NCI-H524 treated with DMSO at 0.1 percent for 48 hours (cell line): Measurements from ENCODE around the gene ACBD4.
A peak's percentile ranks its signal among the peaks of the same experiment; 100 is the strongest.
"Not testable (repeated sequence)": the region's sequence is repeated elsewhere in the genome, so short reads cannot be mapped to it uniquely, and the experiment has no call there.

Source experiments
- DNase-seq: peaks from one replicate; lab custom pipeline; 2025; lab: John Stamatoyannopoulos, UW

The ACBD4 gene

GRCh38 chr17:45119964-45120363 lies 15.5 kb upstream of the ACBD4 start:
- DNase-seq, result no peak

- no peak for DNase-seq
Measured at GRCh38 chr17:45120558-45120957, 14.9 kb upstream of the ACBD4 start.

DNA sequence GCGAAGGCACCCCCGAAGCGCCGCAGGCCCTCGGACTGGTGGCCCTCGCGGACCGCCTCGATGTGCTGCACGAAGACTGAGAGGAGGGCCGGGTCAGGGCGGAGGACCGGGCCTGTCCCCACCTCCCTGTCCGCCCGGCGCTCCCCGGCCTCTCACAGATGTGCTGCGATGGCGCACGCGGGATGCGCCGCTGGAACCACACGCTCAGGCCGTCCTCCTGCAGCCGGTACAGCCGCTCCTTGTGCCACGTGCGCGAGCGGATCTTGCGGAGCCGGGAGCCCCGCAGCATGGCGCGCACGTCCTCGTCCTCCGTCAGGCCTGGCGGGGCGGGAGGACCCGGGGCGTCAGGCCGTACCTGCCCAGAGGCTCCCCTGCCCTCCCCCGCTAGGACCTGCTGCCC lies 14.4 kb upstream of the ACBD4 start:
- DNase-seq, result no peak

DNA sequence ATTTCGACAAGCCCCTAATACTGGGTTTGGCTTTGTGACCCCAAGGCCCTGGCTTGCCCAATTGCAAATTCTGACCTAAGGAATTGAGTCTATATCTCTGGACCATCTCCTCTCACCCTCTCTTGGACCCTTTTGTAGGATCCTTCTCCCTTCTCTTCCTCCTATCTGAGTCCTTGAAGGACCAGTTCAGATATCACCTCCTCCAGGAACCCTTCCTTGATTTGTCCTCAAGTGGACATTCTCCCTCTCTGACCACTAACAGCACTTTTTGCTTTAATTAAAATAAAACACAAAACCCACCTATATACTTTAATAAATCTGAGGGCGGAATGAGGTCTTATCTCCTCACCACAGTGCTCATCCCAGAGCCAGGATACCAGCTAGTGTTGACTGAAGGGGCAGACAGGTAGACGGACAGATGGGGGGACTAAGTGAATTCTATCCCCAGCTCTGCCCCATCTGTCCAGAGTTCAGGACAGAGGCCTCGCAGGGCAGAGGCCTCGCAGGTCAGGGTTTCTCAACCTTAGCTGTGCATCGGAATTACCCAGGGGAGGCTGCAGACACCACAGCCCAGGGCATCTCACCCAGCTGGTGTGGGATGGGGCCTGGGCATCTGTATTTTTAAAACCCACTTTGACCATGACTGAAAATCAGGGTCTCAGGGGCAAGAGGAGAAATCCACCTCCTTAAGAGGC lies 12.3 kb upstream of the ACBD4 start:
- DNase-seq, result no peak

GRCh38 chr17:45123930-45124796 lies 11.3 kb upstream of the ACBD4 start:
- DNase-seq, result no peak

- DNase-seq, result not testable (repeated sequence)
Measured at GRCh38 chr17:45124797-45125122, 10.7 kb upstream of the ACBD4 start.

- DNase-seq, result no peak
Measured at GRCh38 chr17:45125509-45125908, 10.0 kb upstream of the ACBD4 start.

DNA sequence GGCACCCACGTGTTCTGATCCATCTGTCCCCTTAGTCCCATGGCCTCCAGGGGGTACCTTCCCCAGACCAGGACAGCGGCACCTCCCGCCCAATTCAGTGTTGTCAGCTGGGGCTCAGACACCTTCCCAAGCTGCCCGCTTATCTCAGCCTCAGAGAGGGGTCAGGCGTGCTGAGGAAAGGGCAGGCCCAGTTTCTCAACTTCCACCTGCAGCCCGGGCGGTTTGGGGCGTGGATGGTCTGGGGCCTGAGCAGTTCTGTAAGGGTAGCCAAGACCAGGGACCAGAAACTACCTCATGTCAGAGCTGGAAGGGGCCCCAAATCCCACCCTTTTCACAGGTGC lies 8.3 kb upstream of the ACBD4 start:
- no peak for DNase-seq

DNA sequence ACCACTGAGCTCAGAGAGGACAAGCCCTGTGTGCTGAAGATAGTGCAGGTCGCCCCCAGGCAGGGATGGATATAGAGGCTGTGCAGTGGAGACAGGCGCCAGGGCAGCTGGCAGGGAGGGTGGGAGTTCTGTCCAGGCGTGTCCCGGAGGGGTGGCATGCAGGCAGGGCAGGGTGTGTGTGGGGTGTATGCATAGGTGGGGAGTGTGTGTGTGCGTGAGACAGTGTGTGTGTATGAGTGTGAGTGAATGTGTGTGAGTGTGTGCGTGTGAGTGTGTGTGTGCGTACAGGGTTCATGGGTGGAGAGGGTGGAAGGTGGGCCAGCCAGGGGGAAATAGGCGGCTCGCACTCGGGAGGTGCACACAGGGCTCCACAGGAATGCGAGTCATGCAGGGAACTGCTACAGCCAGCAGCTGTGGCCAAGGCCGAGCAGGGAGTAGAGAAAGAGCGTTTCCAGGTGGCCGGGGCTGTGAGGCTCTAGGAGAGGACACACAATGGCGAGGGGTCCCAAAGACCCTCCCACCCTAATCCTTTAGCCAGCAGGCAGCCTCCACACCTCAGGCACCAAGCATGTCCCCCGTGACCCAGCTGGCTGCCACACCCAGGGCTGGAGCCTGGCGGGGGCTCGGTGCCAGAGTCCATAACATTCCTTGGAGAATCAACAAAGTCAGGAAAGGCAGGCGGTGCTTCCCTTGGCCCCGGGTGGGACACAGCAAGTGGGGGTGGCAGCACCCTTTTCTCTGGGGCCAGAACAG lies 7.8 kb upstream of the ACBD4 start:
- no peak for DNase-seq

GRCh38 chr17:45128331-45128730 lies 7.2 kb upstream of the ACBD4 start:
- no peak for DNase-seq

GRCh38 chr17:45128989-45129388 lies 6.5 kb upstream of the ACBD4 start:
- no peak for DNase-seq

DNA sequence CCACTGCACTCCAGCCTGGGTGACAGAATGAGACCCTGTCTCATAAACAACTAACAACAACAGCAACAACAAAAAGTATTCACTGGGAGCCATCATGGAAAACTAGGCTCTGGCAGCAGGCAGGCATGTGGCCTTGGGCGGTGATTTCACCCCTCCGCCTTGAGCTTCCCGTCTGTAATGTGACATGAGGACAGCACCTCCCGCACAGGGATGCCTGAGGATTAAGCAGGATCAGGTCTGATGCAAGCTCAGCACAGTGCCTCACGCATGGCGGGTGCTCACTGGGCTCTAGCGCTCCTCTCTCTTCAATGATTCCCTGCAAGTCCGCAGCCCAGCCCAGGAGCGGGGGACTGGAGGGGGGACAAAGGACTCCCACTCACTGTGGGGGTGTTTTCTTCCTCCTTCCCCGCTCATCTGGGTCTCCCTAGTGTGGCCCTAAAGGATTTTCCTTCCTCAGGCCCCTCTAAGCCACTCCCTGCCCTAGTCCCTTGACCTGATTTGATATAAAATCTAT lies 6.0 kb upstream of the ACBD4 start:
- DNase-seq, result peak; percentile 42

DNA sequence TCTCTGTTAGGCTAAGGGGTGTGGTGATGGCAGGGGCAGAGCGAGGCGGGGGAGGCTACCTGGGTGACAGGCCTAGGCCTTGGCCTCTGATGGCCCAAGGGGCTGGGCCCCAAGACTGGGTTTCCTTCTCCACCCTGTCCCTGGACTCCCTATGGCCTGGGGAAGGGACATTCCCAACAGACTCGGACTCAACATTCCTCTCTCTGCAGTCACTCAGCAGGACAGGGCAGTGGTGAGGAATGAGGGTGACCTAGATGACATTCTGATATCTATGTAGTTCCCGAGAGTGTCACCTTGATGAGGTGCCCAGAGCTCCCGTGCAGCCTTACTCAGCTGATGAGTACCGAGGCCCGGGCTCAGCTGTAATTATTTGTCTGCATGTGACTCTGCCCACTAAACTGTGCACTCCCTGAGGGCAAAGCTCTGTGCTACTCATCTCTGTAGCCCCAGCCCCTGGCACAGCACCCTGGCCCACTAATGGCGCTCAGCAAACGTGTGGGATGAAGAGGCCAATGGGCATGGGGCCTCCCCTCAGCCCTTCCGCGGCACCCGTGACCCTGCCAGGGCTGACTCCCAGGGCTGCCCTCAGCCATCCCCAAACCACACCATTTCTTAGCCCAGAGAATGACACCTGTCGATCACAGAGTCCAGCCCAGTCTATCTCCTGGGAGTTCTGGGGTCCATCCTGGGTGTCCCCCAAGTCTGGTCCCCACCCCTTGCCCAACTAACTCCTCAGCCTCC lies 5.4 kb upstream of the ACBD4 start:
- DNase-seq, result no peak

DNA sequence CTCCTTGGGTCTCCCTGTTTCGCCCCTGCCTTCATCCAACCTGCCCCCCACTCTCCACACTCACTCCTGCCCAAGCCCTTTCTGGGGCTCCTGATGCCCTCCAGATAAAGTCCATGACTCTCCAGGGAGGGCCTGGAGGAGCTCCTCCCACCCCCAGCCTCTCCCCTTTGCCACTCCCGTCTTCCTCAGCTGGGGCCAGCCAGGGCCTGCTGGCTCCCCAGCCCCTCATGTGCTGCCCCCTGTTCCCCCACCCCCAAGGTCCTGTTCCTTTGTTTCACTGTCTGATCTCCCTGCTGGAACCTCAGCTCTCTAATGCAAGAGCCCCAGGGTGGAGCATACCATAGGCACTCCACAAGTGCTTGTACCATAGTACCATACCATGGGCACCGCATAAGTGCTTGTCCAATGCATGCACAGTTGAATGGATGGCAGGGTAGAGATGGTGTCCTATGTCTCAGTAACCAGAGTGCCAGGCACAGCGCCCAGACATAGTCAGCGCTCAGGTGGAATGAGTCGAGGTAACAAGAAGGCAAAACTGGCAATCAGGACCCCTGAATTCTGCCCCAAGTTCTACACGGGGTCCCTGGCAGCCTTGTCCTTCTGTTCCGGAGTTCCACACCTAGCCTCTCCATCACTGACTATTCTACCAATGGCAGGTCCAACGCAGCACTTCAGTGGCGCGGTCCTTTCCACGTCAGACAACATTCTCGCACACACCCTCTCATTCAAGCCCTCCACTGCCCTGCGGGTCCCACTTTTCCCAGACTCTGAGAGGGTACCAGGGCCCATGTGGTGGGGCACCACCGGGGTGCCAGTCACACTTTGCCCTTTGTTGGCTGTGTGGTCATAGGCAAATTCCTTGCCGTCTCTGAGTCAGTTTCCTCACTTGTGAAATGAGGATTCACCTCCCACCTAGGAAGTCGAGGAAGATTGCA lies 4.5 kb upstream of the ACBD4 start:
- DNase-seq, result no peak

DNA sequence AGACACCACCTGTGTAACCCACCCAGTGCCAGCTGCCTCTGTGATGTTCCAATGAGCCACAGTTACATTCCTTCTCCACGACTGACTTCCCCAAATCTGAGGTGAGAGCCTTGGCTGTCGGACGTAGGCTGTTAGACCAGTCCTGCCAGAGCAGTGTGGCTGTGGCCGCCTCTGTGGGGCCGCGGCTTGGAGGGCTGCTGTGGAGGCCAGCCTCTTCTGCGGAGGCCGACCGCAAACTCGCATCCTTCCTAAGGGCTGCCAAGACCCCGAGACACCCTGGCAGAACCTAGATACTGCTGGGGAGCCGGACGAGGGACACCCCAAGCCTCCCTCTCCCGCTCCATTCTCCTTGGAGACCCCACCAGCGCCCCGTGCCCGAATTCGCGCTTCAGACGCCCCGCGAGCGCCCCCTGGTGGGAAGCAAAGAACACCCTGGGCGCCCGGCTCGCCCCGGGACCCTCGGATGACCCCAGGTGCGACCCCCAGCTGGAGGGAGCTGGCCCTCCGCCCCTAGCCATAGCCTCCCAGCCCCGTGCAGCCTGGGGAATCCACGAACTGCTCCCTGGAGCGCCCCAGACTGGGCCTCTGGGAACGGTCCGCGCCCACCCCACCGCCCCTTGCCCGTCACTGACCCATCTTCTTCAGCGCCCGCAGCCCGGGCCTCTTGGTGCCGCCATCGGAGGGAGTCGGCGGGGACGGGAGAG lies 3.7 kb upstream of the ACBD4 start:
- DNase-seq, result no peak

- no peak for DNase-seq
Measured at GRCh38 chr17:45132320-45132571, 3.2 kb upstream of the ACBD4 start, which contains the start of gene PLCD3. Gene PLCD3 (minus strand): TSS chr17:45132515. CDS start chr17:45132410, 105 bp downstream.

- DNase-seq, result peak; percentile 43
Measured at GRCh38 chr17:45132572-45133463, 2.7 kb upstream of the ACBD4 start.

DNA sequence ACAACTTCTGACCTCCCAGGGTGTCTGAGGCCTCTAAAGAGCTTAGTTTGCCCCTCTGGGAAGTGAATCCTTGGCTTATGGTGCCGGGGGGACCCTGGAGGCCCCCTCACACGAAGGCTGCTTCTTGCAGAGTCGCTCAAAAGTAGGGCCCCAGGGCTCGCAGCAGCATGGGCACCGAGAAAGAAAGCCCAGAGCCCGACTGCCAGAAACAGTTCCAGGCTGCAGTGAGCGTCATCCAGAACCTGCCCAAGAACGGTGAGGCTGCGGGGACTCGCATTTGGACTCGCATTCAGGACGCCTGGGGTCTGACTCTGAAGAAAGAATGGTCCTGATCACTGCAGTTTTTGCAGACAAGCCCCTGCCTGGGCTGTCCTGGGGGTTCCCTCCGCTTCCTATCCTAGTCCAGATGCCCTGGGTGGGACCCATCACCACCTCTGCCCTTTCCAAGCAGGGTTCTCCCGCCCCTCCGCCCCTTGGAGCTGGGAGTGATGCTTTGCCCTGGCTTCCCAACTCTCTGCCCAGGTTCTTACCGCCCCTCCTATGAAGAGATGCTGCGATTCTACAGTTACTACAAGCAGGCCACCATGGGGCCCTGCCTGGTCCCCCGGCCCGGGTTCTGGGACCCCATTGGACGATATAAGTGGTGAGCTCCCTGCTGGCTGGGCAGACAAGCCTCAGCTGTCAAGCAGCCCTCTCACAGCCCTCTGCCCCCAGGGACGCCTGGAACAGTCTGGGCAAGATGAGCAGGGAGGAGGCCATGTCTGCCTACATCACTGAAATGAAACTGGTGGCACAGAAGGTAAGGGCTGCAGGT lies 698 bp downstream of the ACBD4 start:
- DNase-seq, result no peak
